NCI-H2171 (cell line): Measurements from ENCODE around the gene CDCA4.
"Not testable (repeated sequence)": the region's sequence is repeated elsewhere in the genome, so short reads cannot be mapped to it uniquely, and the experiment has no call there.

Experiments
- DNase-seq: peaks from one replicate; lab custom pipeline; 2025; lab: John Stamatoyannopoulos, UW

CDCA4 gene

DNA sequence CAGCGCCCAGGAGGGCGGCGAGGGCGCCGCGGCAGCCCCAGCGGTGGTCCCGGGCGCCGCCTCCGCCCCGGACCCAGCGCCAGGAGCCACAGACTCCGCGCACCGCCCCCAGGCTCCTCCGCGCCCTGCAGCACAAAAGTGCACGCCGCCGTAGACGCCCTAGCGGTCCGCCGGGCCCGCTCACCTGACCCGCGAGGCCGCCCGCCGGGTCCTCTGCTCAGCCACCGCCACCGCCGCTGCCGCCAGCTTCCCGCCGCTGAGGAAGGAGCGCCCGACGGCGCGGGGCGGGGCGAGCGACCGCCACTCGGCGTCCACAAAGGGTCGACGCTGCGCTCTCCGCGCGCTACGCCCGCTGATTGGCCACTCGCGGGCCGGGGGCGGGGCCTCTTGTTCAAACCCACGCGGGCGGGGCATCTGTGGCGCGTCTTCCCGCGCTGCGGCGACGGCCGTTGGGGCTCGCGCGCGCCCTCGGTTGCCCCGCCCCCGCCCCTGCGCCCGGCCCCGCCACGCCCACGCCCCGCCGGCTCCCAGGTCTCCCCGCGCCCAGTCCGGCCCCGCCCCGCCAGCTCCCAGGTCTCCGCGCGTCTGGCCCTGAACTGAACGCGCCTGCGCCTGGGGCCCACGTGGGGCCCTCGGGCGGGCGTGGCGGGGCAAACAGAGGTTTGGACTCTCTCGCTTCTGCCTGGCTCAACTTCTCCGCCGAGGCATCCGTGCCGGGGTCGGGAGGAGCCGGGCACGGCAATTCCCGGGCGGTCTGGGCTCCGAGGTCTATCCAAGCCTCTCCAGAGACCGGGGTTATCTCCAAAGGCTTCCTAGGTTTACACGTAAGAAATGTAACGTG lies at the start of gene CDCA4:
Gene CDCA4 (minus strand): TSS at position 269 of the 841 bp plus-strand sequence. CDS start 9,154 bp downstream, outside the sequence.
- DNase-seq, result peak; percentile 99

DNA sequence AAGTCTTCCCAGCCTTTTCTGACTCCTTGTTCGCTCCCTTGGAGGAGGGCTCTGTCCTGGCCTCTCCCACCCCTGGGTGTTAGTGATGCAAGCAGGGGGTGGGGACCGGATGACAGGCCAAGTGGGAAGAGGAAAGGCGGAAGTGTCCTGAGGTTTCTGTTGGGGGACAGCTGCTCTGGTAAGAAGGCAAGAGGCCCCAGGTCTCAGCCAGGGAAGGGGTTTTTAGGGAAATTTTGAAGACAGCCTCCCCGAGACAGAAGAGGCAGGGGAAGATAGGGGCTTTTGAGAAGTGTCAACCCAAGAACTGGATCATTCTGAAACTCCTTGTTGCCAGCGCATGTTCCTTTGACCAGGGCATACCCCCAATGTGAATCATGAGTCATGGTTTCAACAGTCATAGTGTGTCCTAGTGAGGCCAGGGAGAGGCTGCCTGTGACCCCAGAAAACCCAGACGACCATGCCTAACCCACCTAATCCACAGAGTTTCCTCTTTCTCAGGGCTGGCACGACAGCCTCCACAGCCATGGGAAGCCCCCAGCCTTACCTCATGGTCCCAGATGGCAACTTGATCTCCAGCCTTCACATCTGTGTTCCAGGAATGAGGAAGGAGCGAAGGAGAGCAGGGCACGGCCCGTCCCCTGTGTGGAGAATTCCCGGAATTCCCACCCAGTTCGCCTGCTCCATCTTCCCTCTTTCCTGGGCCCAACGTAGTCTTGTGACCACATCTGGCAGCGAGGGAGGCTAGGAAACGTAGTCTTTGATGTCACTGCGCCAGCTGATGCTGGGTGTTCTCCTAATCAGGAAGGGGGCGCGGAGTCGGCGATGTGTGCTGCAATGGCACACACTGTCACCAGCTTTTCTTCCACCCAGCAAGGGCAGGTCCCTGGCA lies 49.2 kb upstream of the CDCA4 start:
- DNase-seq, result no peak

DNA sequence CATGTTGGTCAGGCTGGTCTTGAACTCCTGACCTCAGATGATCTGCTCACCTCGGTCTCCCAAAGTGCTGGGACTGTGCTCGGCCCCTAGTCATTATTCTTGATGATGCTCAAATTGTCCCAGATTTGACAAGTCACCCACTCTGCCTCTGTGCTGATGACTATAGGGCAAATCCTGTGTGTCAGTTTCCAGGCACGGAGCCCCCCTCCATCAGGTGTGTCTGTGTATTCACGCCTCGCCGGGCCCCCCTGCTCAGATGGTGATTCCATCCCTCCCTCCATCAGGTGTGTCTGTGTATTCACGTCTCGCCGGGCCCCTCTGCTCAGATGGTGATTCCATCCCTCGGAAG lies 48.6 kb upstream of the CDCA4 start:
- DNase-seq, result no peak

DNA sequence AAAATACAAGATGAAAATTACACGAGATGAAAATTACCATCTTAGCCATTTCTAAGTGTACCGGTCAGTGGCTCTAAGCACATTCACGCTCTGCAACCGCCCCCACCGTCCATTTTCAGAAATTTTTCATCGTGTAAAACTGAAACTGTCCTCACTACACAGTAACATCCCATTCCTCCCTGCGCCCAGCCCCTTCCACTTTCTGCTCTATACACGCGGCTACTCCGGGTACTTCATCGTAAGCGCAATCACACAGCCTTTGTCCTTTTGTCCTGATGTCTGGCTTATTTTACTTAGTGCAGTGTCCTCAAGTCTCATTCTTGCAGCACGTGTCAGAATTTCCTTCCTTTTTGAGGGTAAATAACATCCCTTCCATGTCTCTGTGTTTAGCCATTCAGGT lies 47.9 kb upstream of the CDCA4 start:
- no peak for DNase-seq

DNA sequence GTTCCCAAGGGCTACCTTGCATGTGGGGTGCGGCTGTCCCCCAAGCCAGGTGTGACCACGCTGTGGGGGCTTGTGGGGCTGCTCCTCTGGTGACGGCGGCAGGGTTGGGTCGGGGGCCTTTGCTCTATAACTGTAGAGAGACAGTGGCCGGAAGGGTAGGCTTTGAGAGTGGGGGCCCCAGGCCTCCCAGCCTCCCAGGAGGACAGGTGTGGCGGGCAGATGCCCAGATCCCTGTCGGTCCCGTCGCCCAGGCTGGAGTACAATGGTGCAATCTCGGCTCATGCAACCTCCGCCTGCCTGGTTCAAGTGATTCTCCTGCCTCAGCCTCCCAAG lies 47.1 kb upstream of the CDCA4 start:
- DNase-seq, result no peak

DNA sequence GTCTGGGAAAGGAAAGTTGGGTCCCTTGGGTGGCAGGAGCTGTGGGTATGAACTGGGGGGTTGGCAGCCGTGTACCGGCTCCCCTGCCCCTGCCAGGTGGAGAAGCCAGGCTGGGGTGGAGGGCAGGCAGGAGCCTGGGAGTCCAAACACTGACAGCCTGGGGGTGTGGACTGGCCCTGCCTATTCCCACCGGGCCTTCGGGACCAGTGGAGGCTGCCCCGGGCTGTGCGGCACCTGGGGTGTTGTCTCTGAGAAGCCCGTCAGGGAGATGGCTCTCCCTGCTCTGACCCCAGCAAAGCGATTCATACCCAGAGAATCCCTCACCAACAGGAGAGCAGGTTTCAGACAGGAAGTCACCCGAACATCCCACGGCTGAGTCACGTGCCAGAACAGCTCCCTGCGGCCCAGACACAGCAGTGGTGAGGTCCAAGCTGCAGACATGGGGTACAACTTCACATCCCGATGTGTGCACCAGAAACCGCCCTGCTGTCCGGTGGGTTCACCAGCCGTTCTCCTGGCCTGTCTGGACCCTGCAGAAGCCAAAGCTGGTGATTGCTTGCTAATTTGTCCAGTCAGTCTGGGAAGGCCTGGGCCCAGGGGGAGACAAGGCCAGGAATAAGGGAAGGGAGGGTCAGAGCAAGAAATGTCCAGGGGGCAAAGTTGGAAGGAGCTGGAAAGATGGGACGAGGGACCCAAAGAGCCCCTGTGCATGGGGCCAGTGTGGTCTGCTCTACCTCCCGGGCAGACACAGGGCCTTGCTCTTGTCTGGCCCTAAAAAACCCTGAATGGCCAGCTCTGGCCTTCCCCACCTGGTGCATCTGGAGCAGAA lies 46.5 kb upstream of the CDCA4 start:
- DNase-seq, result no peak

DNA sequence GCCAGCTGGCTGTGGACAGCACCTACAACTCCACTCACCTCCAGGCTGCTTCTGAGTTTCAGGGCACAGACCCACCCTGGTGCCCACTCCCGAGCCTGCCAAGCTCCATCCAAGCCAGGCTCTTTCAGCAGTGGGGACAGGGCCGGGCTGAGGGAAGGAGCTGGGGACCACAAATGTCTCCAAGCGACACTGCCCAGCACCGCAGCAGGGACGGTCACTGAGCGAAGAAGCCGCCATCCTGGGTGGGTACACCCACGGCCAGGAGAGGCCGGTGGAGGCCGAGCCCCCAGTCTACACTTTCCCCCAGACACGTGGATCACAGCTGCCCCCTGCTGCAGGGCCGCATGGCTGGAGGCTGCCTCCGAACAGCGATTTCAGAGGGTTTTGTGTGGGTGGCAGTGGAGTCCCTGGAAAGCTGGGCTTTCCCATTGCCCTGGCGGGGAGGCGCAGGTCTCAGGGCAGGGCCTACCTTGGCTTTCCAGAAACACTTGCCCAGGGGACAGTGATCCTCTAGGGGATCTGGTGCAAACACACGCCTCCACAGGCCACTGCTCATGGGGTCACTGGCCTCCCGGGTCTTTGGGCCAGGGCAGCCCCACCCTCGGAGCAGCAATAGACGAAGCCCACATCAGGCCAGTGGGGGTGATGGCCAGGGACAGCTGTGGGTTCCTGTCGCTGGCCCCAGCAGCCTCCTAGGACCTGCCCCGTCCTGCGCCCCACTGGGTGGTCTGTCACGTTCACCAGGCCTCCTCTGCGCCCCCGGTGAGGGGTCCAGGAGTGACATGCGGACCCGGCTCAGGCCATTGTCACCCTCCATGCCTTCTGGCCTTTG lies 45.6 kb upstream of the CDCA4 start:
- DNase-seq, result no peak

DNA sequence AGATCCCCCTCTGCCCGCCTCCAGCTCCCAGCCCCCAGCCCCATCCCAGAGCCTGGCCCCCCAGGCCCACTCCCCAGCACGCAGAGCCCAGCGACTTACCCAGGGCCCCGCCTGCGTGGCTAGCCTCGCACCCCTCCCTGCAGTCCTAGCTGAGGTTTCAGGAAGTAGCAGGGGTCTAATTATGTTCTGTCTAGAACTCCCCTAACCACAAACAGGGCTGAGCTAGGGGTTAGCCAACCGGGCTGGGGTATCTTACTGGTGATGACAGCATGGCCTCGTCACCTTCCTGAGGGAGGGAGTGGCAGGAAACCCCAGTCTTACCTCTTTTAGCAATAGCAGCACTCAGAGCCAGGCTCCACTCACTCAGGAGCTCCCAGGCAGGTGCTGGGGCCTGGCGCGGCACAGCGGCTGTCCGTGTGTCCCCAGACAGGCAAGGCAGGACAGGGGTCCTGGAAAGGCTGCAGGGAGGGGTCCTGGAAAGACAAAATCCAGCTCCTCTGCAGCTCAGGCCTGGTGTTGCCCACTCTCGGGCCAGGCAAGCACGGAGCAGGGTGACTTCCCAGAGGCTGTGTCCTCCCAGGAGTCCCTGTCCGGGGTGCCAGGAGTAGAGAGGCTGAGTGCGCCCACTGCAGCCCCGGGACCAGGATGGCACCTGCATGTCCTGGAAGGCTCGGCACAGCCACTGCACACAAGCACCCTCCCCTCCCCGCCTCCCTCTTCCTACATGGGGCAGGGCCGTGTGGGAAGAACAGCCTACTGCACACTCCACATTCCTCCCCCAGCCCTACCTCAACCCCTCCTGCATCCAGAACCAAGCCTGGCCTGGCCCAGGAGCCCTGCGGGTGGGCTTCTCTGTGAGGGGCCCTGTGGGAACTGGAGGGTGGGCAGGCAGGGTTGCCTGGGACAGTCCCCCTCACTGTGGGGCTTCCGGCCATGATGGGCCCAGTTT lies 44.7 kb upstream of the CDCA4 start, which contains the start of gene GPR132:
Gene GPR132 (minus strand): TSS at position 151 of the 949 bp plus-strand sequence. CDS start 10,010 bp downstream, outside the sequence.
- no peak for DNase-seq

DNA sequence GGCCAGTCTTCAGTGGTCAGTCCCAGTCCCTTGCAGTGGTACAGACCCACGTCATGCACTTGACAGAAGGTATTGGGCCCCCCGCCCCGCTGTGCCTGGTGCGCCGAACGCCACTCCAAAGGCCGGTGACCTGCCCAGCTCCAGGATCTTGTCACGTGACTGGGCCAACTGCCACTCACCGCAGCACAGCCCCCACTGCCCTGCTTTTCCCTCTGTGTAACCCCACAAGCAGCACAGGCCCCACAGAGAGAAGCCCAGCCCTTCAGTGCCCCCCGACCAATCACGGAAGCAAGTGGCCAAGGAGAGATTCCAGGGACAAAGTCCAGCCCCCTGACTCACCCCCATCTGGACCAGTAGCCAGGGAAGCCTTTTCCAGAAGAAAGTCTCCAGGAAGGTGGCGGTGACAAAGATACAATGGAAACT lies 43.8 kb upstream of the CDCA4 start:
- DNase-seq, result no peak

DNA sequence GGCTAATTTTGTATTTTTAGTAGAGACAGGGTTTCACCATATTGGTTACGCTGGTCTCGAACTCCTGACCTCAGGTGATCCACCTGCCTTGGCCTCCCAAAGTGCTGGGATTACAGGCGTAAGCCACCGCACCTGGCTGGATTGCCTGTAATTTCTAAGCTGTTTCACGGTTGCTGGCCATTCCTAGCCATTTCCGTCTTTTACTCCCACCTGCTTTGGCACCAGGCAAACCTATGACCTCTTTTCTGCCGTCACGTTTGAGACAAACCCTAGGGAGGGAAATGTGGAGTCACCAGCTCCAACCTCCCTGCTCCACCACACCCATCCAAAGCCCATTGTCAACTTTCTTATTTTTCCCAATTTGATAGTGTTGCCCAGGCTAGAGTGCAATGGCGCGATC lies 43.1 kb upstream of the CDCA4 start:
- no peak for DNase-seq

DNA sequence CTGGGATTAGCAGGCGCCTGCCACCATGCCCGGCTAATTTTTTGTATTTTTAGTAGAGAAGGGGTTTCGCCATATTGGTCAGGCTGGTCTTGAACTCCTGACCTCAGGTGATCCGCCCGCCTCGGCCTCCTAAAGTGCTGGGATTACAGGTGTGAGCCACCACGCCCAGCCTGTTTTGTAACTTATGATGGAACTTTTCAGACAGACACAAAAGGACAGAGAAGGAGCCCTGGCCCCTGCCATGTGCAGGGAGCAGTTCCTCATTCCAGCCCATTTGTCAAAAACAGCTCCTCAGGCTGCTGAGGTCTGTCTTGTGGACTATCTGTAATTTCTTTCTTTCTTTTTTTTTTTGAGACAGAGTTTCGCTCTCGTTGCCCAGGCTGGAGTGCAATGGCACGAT lies 42.6 kb upstream of the CDCA4 start:
- DNase-seq, result not testable (repeated sequence)

DNA sequence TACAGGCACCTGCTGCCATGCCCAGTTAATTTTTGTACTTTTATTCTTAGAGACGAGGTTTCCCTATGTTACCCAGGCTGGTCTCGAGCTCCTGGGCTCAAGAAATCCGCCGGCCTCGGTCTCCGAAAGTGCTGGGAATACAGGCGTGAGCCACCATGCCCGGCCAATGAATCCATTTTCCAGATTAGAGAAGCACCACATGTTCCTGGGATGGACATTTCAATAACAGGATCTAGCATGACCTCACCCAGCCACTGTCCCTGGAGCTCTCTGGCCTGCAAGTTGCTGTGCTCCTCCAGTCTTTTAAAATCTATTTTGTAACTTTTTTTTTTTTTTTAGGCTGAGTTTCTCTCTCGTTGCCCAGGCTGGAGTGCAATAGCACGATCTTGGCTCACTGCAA lies 42.2 kb upstream of the CDCA4 start:
- no peak for DNase-seq

DNA sequence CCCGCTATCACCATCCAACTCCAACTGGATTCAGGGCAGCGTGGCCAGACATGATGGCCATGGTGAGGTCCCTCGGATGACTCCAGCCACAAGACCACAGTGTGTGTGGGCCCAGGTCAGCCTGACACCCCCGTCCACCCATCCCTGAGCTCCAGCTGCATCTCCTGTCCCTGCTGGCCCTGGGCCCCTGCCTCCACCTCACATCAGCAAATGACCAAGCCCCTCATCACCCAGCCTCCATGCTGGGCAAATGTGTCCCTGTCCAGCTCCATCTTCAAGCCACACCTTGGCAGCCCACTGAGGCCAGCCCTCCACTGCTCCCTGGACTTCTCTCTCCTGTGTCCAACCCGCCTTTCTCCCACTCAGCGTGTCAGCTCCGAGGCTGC lies 41.2 kb upstream of the CDCA4 start:
- DNase-seq, result no peak

DNA sequence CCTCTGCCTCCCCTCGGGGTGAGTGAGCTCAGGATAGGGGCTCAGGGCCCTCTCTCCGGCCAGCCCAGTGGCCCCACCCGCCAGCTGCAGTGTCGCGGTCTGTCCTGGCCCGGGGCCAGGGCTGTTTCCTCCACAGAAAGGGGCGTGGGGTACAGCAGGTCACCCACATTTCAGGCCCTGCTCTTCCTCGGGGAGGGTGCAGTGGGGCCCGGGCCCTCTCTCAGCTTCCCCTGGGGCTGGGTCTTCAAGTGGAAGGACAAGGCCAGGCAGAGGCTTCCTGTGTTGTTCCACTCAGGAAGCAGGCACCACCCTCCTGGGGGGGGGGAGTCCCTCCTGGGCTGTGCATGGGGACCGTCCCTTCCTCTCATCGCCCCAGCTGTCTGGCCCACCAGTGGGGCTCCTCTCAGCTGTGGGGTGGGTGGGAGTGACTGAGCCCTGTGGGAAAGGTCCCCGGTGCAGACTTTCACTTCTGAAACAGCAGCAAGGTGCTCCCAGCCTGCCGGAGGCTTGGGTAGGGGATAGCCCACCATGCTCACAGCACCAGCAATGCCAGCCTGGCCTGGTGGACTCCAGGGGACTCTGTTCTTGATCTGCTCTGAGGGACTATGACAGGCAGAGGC lies 40.7 kb upstream of the CDCA4 start:
- DNase-seq, result no peak

DNA sequence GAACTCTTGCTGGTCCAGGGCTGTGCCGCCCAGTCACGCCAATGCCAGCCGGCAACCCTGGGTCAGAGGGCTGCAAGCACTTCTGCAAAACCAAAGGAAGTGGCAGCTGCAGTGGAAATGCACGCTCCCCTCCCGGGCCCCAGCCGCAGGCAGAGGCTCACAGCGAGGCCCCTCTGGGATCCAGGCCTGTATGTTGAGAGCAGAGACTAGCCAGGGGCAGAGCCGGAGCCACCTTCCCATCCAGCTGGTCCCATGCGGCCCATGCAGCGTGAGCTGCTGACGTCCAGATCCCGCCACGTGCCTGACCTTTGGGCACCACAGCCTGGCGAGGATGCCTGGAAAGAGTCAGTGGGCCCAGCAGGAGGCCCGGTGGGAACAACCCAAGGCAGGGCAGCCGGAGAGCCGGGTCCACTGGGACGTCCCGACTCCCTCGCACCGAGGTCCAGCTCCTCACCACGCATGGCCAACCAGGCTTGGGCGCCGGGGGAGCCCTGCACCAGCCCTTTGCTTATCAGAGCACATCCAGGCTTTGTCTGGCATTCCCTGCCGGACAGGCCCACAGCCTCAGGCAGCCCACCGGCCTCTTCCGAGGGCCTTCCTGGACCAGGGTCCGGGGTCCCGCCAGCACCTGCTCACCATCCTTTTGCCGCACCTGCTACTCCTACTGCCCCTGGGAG lies 40.0 kb upstream of the CDCA4 start:
- DNase-seq, result no peak

DNA sequence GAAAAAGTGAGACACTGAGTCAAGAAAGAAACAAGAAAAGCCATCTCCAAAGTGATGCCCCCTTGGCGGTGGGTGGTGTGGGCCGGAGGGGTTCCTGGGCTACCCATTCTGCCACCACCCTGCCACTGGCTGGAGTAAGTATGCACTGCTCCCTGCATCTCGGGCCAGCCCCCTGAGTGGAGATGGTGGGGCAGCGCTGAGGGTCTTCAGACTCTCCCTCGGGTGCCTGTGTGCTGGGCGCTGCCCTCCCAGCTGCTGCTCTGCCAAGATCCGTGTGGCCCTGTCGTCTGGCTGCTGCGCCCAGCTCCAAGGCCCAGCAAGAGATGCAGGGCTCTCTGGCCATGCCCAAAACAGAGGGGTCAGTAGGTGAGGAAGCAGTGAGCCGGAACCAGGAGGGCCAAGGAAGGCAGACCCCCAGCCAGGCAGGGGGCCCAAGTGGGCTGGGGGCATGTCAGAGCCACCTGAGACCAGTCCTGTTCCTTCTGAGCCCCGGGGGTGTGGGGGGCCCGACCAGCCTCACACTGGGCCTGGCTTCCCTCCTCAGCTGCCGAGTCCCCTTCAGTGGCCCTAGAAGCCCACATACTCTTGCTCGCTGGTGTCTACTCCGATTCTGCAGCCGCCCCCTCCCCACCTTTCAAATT lies 39.2 kb upstream of the CDCA4 start:
- DNase-seq, result no peak

DNA sequence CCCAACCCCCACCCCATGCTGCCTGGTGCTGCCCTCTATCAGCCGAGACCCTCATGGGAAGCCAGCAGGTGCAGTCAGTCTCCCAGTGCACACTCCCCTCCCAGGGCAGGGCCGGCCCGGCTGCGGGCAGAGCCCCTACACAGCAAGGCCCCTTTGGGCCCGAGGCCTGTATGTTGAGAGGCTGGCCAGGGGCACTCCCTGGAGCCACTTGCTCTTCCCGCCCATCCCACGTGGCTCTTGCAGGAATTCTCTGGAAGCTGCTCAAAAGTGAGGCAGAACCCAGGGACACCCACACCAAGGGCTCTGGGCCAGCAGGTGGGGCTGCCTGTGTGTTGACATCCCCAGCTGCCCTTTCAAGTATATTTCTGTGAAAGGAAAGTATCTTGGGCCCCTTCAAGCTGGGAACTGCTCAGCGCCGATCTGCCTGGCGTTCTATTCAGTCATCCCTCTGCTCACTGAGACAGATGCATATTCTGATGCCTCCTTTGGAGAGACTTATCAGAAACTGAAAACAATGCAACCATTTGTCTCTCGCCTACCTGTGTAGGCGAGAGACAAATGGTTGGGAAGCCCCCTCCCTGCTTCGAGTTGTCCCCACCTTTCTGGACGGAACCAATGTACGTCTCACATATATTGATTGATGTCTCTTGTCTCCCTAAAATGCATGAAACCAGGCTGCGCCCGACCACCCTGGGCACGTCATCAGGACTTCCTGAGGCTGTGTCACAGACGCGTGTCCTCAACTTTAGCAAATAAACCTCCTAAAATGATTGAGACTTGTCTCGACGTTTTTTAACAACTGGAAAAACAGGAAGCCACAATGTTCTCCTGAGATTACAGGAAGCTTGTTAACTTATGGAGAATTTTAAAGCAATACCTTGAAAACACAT lies 38.4 kb upstream of the CDCA4 start:
- no peak for DNase-seq
